DMS153 (cell line): Measurements from ENCODE around the gene DHRSX.
"Not testable (repeated sequence)": the region's sequence is repeated elsewhere in the genome, so short reads cannot be mapped to it uniquely, and the experiment has no call there.

Source experiments
- DNase-seq: peaks from one replicate; lab custom pipeline; 2025; lab: John Stamatoyannopoulos, UW

Gene DHRSX

DNA sequence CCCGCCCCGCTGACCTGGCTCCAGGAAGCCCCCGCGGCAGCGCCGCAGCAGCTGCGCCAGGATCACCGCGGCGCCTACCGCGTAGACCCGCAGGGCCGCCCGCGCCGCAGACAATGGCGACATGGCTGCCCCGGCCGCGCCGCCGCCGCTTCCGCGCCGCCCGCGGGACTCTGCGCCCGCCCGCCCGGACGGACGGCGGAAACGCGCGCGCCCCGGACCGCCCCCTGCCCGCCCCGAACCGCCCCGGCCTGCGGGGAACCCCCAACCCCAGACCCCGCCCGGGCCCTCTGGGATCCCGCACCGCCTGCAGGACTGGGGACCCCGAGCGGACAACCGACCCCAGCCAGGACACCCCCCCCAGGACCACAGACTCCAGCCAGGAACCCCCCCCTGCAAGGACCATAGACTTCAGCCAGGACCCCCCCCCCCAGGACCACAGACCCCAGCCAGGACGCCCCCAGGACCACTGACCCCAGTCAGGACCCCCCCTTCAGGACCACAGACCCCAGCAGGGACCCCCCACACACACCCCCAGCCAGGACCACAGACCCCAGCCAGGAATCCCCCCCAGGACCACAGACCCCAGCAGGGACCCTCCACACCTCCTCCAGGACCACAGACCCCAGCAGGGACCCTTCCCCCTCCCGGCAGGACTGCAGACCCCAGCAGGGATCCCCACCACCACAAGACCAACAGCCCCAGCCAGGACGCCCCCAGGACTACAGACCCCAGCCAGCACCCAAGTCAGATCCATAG is at the start of gene DHRSX, which contains the start of gene ZBED1:
TSS of gene DHRSX (minus strand) at position 174 of the 756 bp plus-strand sequence. CDS start at position 123, 51 bp downstream.
TSS of gene ZBED1 (minus strand) at position 174 of the 756 bp plus-strand sequence. CDS start 10,257 bp downstream, outside the sequence.
- no peak for DNase-seq

GRCh38 chrX:2549876-2550275 is 49.1 kb upstream of the DHRSX start:
- peak; percentile 72 for DNase-seq

DNA sequence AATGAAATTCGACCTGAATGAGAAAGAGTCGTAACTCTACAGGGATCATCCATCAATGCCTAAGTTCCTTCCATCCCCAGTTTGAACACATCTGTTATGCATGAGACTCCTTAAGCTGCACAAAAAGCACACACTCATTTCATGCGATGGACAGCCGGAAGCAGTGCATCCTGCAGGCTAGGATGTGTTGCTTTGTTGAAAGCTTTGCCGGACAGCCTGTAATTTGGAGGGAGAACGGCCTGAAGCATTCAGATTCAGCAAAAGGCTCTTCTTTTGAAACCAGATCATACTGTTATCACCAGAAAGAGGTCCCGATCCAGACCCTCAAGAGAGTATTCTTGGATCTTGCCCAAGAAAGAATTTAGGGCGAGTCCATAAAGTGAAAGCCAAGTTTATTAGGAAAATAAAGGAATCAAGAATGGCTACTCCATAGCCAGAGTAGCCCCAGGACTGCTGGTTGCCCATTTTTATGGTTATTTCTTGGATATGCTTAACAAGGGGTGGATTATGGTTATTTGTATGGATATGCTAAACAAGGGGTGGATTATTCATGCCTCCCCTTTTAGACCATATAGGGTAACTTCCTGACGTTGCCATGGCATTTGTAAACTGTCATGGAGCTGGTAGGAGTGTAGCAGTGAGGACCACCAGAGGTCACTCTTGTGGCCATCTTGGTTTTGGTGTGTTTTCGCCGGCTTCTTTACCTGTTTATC is 48.1 kb upstream of the DHRSX start:
- no peak for DNase-seq

DNA sequence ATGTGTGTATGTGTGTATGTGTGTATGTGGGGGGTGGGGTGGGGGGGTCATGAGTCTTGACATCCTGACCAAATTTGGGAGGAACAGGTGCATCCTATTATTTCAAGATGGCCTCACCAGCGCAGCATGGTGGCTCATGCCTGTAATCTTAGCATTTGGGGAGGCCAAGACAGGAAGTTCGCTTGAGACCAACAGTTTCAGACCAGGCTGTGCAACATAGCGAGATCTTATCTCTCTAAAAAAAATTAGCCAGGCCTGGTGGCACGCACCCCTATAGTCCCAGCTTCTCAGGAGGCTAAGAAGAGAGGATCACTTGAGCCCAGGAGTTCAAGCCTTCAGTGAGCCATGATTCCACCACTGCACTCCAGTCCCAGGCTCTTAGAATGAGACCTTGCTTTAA is 47.0 kb upstream of the DHRSX start:
- no peak for DNase-seq

- no peak for DNase-seq
Observed at GRCh38 chrX:2546496-2546895, 45.7 kb upstream of the DHRSX start.

DNA sequence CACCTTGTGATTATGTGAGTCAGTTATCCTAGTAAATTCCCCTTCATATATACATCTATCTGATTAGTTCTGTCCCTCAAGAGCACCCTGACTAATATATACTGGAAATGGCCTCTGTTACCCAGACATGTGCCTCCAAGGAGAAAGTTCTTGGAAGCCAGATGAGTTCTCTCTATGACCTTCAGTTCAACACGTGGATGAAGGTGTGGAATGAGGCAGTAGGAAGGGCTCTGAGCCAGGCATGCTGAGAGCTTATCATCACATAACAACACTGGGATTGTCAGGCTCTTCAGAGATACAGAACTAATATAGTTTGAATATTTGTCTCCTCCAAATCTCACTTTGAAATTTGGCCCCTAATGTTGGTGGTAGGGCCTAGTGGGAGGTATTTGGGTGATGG is 44.4 kb upstream of the DHRSX start:
- DNase-seq: no peak

DNA sequence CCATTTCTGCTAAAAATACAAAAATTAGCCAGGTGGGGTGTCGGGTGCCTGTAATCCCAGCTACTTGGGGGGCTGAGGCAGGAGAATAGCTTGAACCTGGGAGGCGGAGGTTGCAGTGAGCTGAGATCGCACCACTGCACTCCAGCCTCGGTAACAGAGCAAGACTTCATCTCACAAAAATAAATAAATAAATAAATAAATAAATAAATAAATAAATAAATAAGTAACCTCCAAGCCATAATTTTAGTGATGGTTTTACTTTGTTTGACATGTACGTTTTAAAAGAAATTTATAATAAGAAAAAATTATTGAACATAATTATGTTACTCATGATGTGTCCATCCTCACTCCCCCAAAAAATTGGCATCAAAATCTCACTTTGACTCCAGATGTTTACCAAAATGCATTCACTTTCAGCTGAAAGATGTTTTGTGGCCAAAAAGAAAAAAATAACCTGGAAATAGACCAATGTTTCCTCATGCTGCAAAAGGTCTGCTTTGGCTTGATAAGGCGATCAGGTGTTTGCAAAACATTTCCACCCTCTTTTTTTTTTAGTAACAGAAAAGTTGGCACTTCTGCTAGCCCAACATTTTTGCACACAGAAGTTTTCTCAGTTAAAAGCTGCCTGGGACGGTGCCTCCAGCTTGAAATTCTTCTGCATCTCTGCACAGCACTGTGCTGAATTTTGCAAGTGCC is 42.2 kb upstream of the DHRSX start:
- DNase-seq: no peak

DNA sequence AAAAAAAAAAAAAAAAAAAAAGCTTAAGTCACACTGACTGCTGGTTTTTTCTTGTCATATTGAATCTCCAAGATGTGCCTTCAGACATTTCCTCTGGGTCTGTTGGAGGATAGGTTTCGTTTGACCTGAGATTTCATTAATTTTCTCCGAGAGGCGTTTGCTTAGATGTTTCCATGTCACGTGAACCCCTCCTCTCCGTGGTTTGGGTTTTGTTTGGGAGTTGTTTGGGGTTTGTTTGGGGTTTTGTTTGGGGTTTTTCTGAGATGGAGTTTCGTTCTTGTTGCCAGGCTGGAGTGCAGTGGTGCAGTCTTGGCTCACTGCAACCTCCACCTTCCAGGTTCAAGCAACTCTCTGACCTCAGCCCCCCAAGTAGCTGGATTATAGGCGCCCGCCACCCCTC is 40.8 kb upstream of the DHRSX start:
- DNase-seq: no peak

GRCh38 chrX:2540426-2540947 is 39.7 kb upstream of the DHRSX start:
- DNase-seq: no peak

DNA sequence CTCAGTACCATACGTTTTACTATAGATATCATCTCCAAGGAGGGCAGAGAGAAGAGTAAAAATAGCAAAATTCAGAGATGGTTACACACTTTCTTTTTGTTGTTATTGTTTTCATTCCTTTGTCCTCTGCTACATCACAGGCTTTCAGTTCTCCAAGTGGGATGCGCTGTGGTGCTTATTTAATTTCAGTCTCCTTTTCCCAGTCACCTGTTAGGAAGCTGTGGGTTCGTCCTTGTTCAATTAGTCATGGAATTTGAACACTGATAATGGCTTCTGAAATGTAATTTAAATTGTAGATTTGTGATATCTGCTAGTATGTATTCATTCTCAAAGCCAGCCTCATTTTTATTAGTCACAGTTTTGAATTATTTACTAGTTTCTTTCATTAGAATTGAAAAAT is 38.8 kb upstream of the DHRSX start:
- DNase-seq: no peak

- no peak for DNase-seq
Observed at GRCh38 chrX:2538031-2538757, 37.4 kb upstream of the DHRSX start.

GRCh38 chrX:2536974-2537373 is 36.2 kb upstream of the DHRSX start:
- no peak for DNase-seq

GRCh38 chrX:2536141-2536540 is 35.4 kb upstream of the DHRSX start:
- no peak for DNase-seq

DNA sequence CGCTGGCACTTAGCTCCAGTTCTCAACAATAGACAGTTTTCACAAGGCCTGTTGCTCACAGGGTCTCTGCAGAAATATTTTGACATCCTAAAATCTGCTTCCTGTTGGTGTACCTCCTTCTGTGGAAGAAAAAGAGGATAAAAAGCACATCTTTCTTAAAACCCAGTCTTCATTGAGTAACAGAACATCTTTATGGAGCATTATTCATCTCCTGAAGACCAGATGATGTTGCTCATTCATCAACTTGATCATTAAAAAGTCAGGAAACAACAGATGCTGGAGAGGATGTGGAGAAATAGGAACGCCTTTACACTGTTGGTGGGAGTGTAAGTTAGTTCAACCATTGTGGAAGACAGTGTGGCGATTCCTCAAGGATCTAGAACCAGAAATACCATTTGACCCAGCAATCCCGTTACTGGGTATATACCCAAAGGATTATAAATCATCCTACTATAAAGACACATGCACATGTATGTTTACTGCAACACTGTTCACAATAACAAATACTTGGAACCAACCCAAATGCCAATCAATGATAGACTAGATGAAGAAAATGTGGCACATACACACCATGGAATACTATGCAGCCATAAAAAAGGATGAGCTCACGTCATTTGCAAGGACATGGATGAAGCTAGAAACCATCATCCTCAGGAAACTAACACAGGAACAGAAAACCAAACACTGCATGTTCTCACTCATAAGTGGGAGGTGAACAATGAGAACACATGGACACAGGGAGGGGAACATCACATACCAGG is 33.7 kb upstream of the DHRSX start:
- not testable (repeated sequence) for DNase-seq

- DNase-seq: no peak
Observed at GRCh38 chrX:2533424-2533823, 32.6 kb upstream of the DHRSX start.

DNA sequence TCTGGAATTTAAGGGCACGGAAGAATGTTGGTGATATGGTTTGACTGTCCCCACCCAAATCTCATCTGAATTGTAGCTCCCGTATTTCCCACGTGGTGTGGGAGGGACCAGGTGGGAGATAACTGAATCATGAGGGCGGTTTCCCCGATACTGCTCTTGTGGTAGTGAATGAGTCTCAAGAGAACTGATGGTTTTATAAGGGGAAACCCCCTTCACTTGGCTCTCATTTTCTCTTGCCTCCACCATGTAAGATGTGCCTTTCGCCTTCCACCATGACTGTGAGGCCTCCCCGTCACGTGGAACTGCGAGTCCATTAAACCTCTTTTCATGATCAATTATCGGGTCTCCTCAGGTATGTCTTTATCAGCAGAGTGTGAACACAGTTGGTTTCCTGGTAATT is 25.6 kb upstream of the DHRSX start:
- no peak for DNase-seq

GRCh38 chrX:2523911-2524310 is 23.1 kb upstream of the DHRSX start:
- DNase-seq: no peak

DNA sequence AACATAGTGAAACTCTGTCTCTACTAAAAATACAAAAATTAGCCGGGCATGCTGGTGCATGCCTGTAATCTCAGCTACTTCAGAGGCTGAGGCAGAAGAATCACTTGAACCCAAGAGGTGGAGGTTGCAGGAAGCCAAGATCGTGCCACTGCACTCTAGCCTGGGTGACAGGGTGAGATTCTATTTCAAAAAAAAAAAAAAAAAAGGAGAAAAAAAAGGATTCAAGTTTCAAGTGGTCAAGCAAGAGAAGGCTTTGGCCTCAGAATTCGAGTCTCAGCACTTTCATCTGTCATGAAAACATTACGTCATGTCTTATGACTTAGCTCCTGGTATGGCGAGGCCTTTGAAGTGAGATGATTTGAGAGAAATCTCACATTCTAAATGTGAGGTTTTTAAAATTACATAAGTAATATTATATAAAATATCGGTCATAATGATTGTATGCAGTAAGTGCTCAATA is 21.2 kb upstream of the DHRSX start:
- DNase-seq: no peak

DNA sequence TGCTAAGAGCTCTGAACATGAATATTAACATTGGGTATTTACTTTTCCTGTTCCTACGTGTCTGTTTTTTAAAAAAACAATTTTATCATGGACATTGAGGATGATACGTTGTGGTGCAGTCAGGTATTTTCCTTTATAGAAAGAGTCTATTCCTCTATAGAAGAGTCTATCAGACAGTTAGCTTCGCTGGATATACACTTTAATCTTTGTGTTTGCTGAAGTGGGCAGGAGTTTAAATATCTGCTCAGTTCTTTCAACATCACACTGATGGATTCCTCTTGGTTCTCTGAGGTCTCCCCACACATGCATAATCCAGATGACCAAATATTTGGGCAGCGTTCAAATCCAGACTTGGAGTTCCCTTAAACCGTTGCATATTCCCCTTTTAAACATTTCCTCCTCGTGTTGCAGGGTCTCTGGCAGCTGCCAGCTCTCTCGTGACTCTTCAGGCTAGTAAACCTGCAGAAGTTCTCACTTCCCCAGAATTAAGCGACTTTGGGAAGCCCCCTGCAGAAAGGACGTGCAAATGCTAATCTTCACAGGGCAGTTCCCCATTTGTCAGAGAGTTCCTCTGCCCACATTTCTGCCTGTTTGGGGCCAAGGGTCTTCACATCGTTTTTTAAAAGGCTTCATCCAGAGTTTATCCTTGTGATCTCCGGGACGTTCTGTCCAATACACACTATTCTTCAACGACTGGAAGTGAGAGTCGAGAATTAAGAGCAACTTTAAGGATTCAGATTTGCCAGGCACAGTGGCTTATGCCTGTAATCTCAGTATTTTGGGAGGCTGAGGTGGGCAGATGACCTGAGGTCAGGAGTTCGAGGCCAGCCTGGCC is 20.5 kb upstream of the DHRSX start:
- no peak for DNase-seq

GRCh38 chrX:2520539-2520938 is 19.8 kb upstream of the DHRSX start:
- no peak for DNase-seq
